ENCODE measurements around the gene BRCA2. TPM values are rescaled to one million over a fixed set of nuclear protein-coding genes. Genes with fewer than 3 reads are reported as not detected.

The BRCA2 gene
- total RNA-seq, 6 experiments from 2014 or later: 0.46 to 4.0 (median 1.8) TPM

- Histone ChIP-seq H3K36me3 (peaks cover 0 to 8% (median 2%) of the 10 kb centered on the region in 4 donors), H3K27me3 (no peaks in the 10 kb centered on the region), H3K4me1 (peaks cover 0 to 8% (median 3%) of the 10 kb centered on the region in 4 donors), H3K9me3 (no peaks in the 10 kb centered on the region), H3K4me3 (no peak overlapping the region), H3K27ac (no peak overlapping the region)
- DNase-seq: no peak
- no peak for ATAC-seq
- WGBS (ENCODE audit: insufficient coverage, low coverage, low lambda C conversion rate, missing lambda C conversion rate): 93% methylated on average over 3 of the region's 3 CpGs
- no peak for TF ChIP-seq POLR2A (IDR thresholded peaks at IDR 0.05)
- no peak for TF ChIP-seq CTCF (IDR thresholded peaks at IDR 0.05)
- intact Hi-C loops (cut with DNase I): no loop called here
Observed at GRCh38 chr13:32432856-32433255, 117.5 kb downstream of the BRCA2 start.

- no peak for ATAC-seq
- TF ChIP-seq CTCF (IDR thresholded peaks at IDR 0.05): no peak
- no peak for TF ChIP-seq POLR2A (IDR thresholded peaks at IDR 0.05)
- H3K27ac ChIP-seq: no peak overlapping the region
Observed at GRCh38 chr13:32438871-32439270, 123.6 kb downstream of the BRCA2 start.

GRCh38 chr13:32443111-32443510 lies 127.8 kb downstream of the BRCA2 start:
- intact Hi-C loops (cut with DNase I): no loop called here
- no peak overlapping the region for H3K4me3 ChIP-seq

More at GRCh38 chr13:32438871-32439270, 123.6 kb downstream of the BRCA2 start:
- Histone ChIP-seq H3K27me3 (no peaks in the 10 kb centered on the region), H3K4me3 (no peak overlapping the region), H3K9me3 (no peaks in the 10 kb centered on the region), H3K4me1 (no peaks in the 10 kb centered on the region), H3K36me3 (peaks cover 0 to 3% (median 0%) of the 10 kb centered on the region in 4 donors)
- intact Hi-C loops (cut with DNase I): no loop called here
- DNase-seq: no peak
- 90% methylated on average over 4 of the region's 4 CpGs for WGBS (ENCODE audit: insufficient coverage, low coverage, low lambda C conversion rate, missing lambda C conversion rate)

GRCh38 chr13:32445461-32445860 lies 130.2 kb downstream of the BRCA2 start:
- H3K27ac ChIP-seq: peak overlapping the region in 1 of 3 donors; percentile 45
- no peaks in the 10 kb centered on the region for H3K36me3 ChIP-seq
- no peak for DNase-seq
- ATAC-seq: no peak
- intact Hi-C loops (cut with DNase I): no loop called here
- H3K4me1 ChIP-seq: peaks cover 0 to 13% (median 0%) of the 10 kb centered on the region in 4 donors
- TF ChIP-seq CTCF (IDR thresholded peaks at IDR 0.05) (no peak), POLR2A (IDR thresholded peaks at IDR 0.05) (no peak)
- H3K27me3 ChIP-seq: no peaks in the 10 kb centered on the region
- no peaks in the 10 kb centered on the region for H3K9me3 ChIP-seq
- 100% methylated on average over 2 of the region's 2 CpGs for WGBS (ENCODE audit: insufficient coverage, low coverage, low lambda C conversion rate, missing lambda C conversion rate)
- H3K4me3 ChIP-seq: no peak overlapping the region

More at GRCh38 chr13:32443111-32443510, 127.8 kb downstream of the BRCA2 start:
- H3K36me3 ChIP-seq: no peaks in the 10 kb centered on the region
- H3K4me1 ChIP-seq: peaks cover 0 to 13% (median 0%) of the 10 kb centered on the region in 4 donors
- H3K27ac ChIP-seq: no peak overlapping the region
- no peaks in the 10 kb centered on the region for H3K9me3 ChIP-seq
- peak; percentile 77 to 92 (median 86) for ATAC-seq
- peak; percentile 52 to 65 (median 58) for TF ChIP-seq CTCF (IDR thresholded peaks at IDR 0.05)
- TF ChIP-seq POLR2A (IDR thresholded peaks at IDR 0.05): no peak
- no peak for DNase-seq
- 15% methylated on average over 2 of the region's 2 CpGs for WGBS (ENCODE audit: insufficient coverage, low coverage, low lambda C conversion rate, missing lambda C conversion rate)
- no peaks in the 10 kb centered on the region for H3K27me3 ChIP-seq

All from right lobe of liver (tissue), 6 donors.